Measurements from ENCODE around the gene MT1A.

DNA sequence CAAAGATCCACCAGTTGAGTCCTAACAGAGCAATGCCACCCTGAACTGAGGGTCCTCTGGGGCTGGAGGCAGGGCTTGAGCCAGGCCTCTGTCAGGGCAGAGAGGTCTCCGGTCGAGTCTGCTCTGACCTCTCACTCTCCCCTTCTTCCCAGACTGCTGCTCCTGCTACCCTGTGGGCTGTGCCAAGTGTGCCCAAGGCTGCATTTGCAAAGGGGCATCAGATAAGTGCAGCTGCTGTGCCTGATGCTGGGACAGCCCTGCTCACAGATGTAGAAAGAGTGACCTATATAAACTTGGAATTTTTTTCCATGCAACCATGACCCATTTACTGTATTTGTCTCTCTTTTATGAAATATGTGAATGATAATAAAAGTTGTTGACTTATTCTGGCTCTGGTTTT is 10.8 kb downstream of the MT1A start:
- TF ChIP-seq, protein P1, sequence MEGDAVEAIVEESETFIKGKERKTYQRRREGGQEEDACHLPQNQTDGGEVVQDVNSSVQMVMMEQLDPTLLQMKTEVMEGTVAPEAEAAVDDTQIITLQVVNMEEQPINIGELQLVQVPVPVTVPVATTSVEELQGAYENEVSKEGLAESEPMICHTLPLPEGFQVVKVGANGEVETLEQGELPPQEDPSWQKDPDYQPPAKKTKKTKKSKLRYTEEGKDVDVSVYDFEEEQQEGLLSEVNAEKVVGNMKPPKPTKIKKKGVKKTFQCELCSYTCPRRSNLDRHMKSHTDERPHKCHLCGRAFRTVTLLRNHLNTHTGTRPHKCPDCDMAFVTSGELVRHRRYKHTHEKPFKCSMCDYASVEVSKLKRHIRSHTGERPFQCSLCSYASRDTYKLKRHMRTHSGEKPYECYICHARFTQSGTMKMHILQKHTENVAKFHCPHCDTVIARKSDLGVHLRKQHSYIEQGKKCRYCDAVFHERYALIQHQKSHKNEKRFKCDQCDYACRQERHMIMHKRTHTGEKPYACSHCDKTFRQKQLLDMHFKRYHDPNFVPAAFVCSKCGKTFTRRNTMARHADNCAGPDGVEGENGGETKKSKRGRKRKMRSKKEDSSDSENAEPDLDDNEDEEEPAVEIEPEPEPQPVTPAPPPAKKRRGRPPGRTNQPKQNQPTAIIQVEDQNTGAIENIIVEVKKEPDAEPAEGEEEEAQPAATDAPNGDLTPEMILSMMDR (IDR thresholded peaks at IDR 0.05) = no peak
- TF ChIP-seq, protein P2, sequence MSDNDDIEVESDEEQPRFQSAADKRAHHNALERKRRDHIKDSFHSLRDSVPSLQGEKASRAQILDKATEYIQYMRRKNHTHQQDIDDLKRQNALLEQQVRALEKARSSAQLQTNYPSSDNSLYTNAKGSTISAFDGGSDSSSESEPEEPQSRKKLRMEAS (CRISPR knock-in tag; IDR thresholded peaks at IDR 0.05) = no peak
- TF ChIP-seq, protein P3, sequence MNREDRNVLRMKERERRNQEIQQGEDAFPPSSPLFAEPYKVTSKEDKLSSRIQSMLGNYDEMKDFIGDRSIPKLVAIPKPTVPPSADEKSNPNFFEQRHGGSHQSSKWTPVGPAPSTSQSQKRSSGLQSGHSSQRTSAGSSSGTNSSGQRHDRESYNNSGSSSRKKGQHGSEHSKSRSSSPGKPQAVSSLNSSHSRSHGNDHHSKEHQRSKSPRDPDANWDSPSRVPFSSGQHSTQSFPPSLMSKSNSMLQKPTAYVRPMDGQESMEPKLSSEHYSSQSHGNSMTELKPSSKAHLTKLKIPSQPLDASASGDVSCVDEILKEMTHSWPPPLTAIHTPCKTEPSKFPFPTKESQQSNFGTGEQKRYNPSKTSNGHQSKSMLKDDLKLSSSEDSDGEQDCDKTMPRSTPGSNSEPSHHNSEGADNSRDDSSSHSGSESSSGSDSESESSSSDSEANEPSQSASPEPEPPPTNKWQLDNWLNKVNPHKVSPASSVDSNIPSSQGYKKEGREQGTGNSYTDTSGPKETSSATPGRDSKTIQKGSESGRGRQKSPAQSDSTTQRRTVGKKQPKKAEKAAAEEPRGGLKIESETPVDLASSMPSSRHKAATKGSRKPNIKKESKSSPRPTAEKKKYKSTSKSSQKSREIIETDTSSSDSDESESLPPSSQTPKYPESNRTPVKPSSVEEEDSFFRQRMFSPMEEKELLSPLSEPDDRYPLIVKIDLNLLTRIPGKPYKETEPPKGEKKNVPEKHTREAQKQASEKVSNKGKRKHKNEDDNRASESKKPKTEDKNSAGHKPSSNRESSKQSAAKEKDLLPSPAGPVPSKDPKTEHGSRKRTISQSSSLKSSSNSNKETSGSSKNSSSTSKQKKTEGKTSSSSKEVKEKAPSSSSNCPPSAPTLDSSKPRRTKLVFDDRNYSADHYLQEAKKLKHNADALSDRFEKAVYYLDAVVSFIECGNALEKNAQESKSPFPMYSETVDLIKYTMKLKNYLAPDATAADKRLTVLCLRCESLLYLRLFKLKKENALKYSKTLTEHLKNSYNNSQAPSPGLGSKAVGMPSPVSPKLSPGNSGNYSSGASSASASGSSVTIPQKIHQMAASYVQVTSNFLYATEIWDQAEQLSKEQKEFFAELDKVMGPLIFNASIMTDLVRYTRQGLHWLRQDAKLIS (CRISPR knock-in tag; IDR thresholded peaks at IDR 0.05; ENCODE audit: borderline replicate concordance) = no peak
- no peak for TF ChIP-seq FOXP1 (CRISPR knock-in tag; IDR thresholded peaks at IDR 0.05; ENCODE audit: borderline replicate concordance)
- no peak for TF ChIP-seq ZNF121 (CRISPR knock-in tag; IDR thresholded peaks at IDR 0.05)
- TF ChIP-seq, protein P4, sequence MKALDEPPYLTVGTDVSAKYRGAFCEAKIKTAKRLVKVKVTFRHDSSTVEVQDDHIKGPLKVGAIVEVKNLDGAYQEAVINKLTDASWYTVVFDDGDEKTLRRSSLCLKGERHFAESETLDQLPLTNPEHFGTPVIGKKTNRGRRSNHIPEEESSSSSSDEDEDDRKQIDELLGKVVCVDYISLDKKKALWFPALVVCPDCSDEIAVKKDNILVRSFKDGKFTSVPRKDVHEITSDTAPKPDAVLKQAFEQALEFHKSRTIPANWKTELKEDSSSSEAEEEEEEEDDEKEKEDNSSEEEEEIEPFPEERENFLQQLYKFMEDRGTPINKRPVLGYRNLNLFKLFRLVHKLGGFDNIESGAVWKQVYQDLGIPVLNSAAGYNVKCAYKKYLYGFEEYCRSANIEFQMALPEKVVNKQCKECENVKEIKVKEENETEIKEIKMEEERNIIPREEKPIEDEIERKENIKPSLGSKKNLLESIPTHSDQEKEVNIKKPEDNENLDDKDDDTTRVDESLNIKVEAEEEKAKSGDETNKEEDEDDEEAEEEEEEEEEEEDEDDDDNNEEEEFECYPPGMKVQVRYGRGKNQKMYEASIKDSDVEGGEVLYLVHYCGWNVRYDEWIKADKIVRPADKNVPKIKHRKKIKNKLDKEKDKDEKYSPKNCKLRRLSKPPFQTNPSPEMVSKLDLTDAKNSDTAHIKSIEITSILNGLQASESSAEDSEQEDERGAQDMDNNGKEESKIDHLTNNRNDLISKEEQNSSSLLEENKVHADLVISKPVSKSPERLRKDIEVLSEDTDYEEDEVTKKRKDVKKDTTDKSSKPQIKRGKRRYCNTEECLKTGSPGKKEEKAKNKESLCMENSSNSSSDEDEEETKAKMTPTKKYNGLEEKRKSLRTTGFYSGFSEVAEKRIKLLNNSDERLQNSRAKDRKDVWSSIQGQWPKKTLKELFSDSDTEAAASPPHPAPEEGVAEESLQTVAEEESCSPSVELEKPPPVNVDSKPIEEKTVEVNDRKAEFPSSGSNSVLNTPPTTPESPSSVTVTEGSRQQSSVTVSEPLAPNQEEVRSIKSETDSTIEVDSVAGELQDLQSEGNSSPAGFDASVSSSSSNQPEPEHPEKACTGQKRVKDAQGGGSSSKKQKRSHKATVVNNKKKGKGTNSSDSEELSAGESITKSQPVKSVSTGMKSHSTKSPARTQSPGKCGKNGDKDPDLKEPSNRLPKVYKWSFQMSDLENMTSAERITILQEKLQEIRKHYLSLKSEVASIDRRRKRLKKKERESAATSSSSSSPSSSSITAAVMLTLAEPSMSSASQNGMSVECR (CRISPR knock-in tag; IDR thresholded peaks at IDR 0.05; ENCODE audit: borderline replicate concordance) = no peak
- TF ChIP-seq JUN (CRISPR knock-in tag; IDR thresholded peaks at IDR 0.05) = no peak
- no peak for TF ChIP-seq NFE2L1 (CRISPR knock-in tag; IDR thresholded peaks at IDR 0.05)
- no peak for TF ChIP-seq NR2C2 (CRISPR knock-in tag; IDR thresholded peaks at IDR 0.05)
- TF ChIP-seq ZBTB21 (CRISPR knock-in tag; IDR thresholded peaks at IDR 0.05; ENCODE audit: borderline replicate concordance) = no peak
- no peak for TF ChIP-seq NR3C1 (CRISPR knock-in tag; conservative IDR thresholded peaks at IDR 0.05; ENCODE audit: low read depth)
- no peak for TF ChIP-seq TP53 (CRISPR knock-in tag; IDR thresholded peaks at IDR 0.05)
- TF ChIP-seq, protein P5, sequence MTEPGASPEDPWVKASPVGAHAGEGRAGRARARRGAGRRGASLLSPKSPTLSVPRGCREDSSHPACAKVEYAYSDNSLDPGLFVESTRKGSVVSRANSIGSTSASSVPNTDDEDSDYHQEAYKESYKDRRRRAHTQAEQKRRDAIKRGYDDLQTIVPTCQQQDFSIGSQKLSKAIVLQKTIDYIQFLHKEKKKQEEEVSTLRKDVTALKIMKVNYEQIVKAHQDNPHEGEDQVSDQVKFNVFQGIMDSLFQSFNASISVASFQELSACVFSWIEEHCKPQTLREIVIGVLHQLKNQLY (CRISPR knock-in tag; IDR thresholded peaks at IDR 0.05) = no peak
- TF ChIP-seq, protein P6, sequence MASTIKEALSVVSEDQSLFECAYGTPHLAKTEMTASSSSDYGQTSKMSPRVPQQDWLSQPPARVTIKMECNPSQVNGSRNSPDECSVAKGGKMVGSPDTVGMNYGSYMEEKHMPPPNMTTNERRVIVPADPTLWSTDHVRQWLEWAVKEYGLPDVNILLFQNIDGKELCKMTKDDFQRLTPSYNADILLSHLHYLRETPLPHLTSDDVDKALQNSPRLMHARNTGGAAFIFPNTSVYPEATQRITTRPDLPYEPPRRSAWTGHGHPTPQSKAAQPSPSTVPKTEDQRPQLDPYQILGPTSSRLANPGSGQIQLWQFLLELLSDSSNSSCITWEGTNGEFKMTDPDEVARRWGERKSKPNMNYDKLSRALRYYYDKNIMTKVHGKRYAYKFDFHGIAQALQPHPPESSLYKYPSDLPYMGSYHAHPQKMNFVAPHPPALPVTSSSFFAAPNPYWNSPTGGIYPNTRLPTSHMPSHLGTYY (CRISPR knock-in tag; IDR thresholded peaks at IDR 0.05) = no peak
